Measurements from ENCODE around the gene C10orf90.
"Not testable (repeated sequence)": the region's sequence is repeated elsewhere in the genome, so short reads cannot be mapped to it uniquely, and the experiment has no call there.

The C10orf90 gene

GRCh38 chr10:126564326-126564888 is 106.1 kb downstream of the C10orf90 start:
- no peak for DNase-seq (ENCODE audit: extremely low read depth, low read depth)
- no peak for TF ChIP-seq CTCF (IDR thresholded peaks at IDR 0.05; ENCODE audit: low read depth, low read length, missing control alignments)
- H3K4me3 ChIP-seq (replicated peaks; ENCODE audit: low read depth, low read length): no peak overlapping the region

GRCh38 chr10:126563361-126563760 is 107.1 kb downstream of the C10orf90 start:
- no peak overlapping the region for H3K4me3 ChIP-seq (replicated peaks; ENCODE audit: low read depth, low read length)
- TF ChIP-seq CTCF (IDR thresholded peaks at IDR 0.05; ENCODE audit: low read depth, low read length, missing control alignments): no peak
- DNase-seq (ENCODE audit: extremely low read depth, low read depth): no peak

DNA sequence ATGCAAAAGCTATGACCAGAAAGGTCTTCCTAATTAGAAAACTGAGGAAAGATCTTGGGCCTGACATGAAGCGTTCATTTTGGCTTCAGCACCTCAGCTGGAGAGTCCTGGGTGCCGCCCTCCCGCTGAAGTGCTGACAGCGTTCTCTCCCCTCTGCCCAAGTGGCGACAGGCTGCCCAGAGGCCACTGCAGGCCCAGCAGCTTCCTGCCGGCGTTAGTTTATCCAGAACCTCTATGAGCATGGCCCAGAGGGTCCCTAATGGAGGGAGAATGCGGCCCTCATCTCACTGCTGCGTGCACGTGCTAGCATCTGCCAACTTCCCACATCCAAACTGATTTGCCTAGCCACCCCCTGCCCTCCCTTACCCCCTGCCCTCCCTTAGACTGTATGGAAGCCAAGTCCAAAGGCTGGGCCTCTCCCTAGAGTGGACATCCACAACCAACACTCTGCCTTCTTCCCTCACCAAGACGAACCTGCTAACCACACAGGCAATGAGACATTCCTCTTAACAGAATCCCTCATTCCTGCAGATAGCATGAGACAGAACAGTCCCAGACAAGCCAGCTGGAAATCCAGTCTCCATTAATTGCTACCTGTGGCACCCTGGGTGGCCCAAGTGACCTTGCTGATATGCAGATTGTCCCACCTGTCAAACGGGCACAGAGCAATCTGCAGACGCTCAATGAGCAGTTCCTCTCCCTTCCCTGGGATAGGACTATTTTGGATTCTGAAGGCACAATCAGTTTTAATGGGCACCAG is 108.4 kb downstream of the C10orf90 start:
- TF ChIP-seq CTCF (IDR thresholded peaks at IDR 0.05; ENCODE audit: low read depth, low read length, missing control alignments): no peak
- DNase-seq (ENCODE audit: extremely low read depth, low read depth): no peak
- no peak overlapping the region for H3K4me3 ChIP-seq (replicated peaks; ENCODE audit: low read depth, low read length)

DNA sequence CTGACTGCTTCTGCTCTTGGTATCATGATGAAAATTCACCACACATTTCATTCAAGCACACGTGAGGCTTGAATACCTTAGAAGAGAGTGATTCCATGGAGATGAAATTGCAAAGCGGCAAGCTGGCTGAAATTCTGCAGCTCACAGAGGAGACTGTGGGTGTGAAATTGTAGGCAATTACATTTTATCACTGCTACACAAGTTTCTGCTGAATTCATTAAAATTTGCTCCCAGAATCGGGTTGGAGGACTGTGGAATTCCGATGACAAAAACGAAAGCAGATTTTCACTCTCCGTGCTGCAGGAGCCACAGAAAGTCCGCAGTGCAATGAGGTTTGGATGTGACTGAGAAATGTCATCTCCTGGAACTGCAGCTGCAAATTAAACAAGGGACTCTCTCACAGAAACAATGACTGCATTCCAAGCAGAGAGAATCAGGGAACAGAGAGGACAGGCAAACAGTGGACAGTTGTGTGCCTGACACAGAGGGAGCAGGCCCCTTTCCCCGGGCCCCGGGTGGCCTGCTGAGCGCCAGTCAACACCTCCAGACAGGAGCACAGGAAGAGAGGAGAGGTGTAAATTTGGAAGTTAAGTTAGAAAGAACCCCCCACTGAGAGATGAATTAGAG is 109.1 kb downstream of the C10orf90 start:
- H3K4me3 ChIP-seq (replicated peaks; ENCODE audit: low read depth, low read length): no peak overlapping the region
- no peak for TF ChIP-seq CTCF (IDR thresholded peaks at IDR 0.05; ENCODE audit: low read depth, low read length, missing control alignments)
- DNase-seq (ENCODE audit: extremely low read depth, low read depth): no peak

DNA sequence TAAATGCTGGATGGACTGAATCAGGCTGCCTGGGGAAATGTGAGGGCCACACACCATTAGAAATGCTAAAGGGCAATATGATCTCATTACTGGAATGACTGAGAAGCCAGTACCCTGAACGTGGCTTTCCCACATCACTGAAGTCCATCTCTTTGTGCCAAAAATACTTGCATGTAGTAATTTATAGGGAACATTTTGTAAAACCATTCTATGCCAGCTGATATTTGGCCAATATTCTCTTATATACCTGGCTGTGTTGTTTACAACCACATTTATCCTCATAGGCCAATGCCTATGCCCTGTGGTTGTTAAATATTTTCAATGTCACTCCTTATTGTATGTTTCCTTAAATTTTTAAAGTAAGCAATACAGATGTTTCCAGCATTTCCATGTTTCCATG is 111.6 kb downstream of the C10orf90 start:
- no peak for TF ChIP-seq CTCF (IDR thresholded peaks at IDR 0.05; ENCODE audit: low read depth, low read length, missing control alignments)
- no peak for DNase-seq (ENCODE audit: extremely low read depth, low read depth)
- no peak overlapping the region for H3K4me3 ChIP-seq (replicated peaks; ENCODE audit: low read depth, low read length)

DNA sequence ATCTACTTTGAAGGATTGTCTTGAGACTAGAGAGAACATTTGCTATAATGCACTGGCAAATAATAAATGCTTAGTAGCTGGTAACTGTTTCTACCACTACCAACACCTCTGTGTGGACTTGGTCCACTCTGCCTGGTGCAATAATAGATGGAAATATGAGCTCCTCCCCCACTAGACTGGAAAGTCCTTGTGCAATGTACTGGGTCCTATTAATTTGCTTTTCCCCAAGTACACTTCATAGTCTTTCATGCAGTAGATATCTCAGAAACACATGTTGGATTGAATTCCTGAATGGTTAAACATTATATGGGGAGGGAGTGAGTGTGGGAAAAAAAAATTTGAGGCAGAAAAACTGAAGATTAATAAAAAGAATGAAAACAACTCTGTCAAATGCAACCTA is 119.3 kb downstream of the C10orf90 start:
- TF ChIP-seq CTCF (IDR thresholded peaks at IDR 0.05; ENCODE audit: low read depth, low read length, missing control alignments): no peak
- DNase-seq (ENCODE audit: extremely low read depth, low read depth): no peak
- no peak overlapping the region for H3K4me3 ChIP-seq (replicated peaks; ENCODE audit: low read depth, low read length)

- H3K4me3 ChIP-seq (replicated peaks; ENCODE audit: low read depth, low read length); DNase-seq (ENCODE audit: extremely low read depth, low read depth): not testable (repeated sequence)
Measured at GRCh38 chr10:126550586-126550985, 119.9 kb downstream of the C10orf90 start.
